HCT116 (cell line): ENCODE results near the gene THSD4. TPM values are rescaled to one million over a fixed set of nuclear protein-coding genes. Genes with fewer than 3 reads are reported as not detected.

Experiments used
- ATAC-seq: fragments of 200-7000 bp; cut with Tn5 transposase; 2 replicates; pipeline ENCODE4 v1.9.1; 2020; ENCODE audit warnings: mild to moderate bottlenecking, moderate library complexity
- BruUV-seq: library from RNA; stranded (reverse); fragments of 400-500 nt; replicated peaks from 2 replicates; lab custom pipeline; 2021; lab: Mats Ljungman, UMichigan
- CTCF ChIA-PET: fragments of 300-600 bp; sonication (Branson Sonifier 250); formaldehyde crosslinking; loops from one replicate; lab custom pipeline; 2021; ENCODE audit warnings: antibody characterized with exemption; lab: Charles Lee
- POLR2A ChIA-PET: fragments of 300-600, 350-600 bp; sonication (Branson Sonifier 250); formaldehyde crosslinking; loops from one replicate; lab custom pipeline; 2021; ENCODE audit warnings: antibody characterized with exemption; lab: Charles Lee
- RAD21 ChIA-PET, 2 experiments: fragments of 300-600 bp; sonication (Branson Sonifier 250); formaldehyde crosslinking; loops; one replicate each; lab custom pipeline; 2023; ENCODE audit warnings: low total read pairs in 2 of 2; ENCODE audit not compliant: uncharacterized antibody in 2 of 2, unreplicated experiment in 2 of 2, low non-redundant PET in 1 of 2; lab: Charles Lee
- DNase-seq: peaks from one replicate; pipeline ENCODE4 v3.0.0-alpha.2; 2010; ENCODE audit warnings: low read depth, low spot score
- H2AFZ ChIP-seq: fragments of 200-600 bp; shearing (Covaris generic), sonication (generic); 2 replicates; pipeline ENCODE4 v1.6.1; 2017; ENCODE audit warnings: low read depth, mixed run types, mixed read lengths, antibody characterized with exemption, low read length; ENCODE audit not compliant: poor library complexity, severe bottlenecking
- H3K27ac ChIP-seq: 2 replicates; pipeline ENCODE4 v1.5.1; 2012; ENCODE audit warnings: low read depth, low read length
- H3K27me3 ChIP-seq: fragments of 200-600 bp; sonication (generic); 2 replicates; pipeline ENCODE4 v1.6.1; 2016; ENCODE audit warnings: mixed run types, low read length, mixed read lengths; ENCODE audit not compliant: insufficient read depth
- H3K36me3 ChIP-seq, 2 experiments: fragments of 200-500 bp in 1 of 2; fragments of 200-600 bp in 1 of 2; sonication (Bioruptor generic) in 1 of 2; sonication (generic) in 1 of 2; 2 replicates each; pipeline versions ENCODE4 v1.5.1 to v1.6.1; 2014 to 2016; ENCODE audit warnings: low read length in 2 of 2, inconsistent platforms in 1 of 2, mixed read lengths in 1 of 2, mixed run types in 1 of 2; ENCODE audit not compliant: insufficient read depth in 2 of 2, control insufficient read depth in 1 of 2
- H3K4me1 ChIP-seq, 2 experiments: fragments of 200-600 bp in 1 of 2; sonication (generic) in 1 of 2; 2 replicates each; pipeline versions ENCODE4 v1.5.1 to v1.6.1; 2012 to 2017; ENCODE audit warnings: low read length in 2 of 2, inconsistent platforms in 1 of 2, mild to moderate bottlenecking in 1 of 2, mixed read lengths in 1 of 2, mixed run types in 1 of 2, moderate library complexity in 1 of 2; ENCODE audit not compliant: insufficient read depth in 2 of 2, control insufficient read depth in 1 of 2
- H3K4me2 ChIP-seq: fragments of 200-600 bp; sonication (generic); 2 replicates; pipeline ENCODE4 v1.6.1; 2017; ENCODE audit warnings: mixed run types, low read length, mixed read lengths
- H3K4me3 ChIP-seq, 2 experiments: fragments of 200-600 bp in 1 of 2; sonication (generic) in 1 of 2; replicated peaks in 1 of 2; 2 replicates each; pipeline ENCODE4 v1.5.1; 2011 to 2016; ENCODE audit warnings: low read length in 2 of 2, control low read depth in 1 of 2, low read depth in 1 of 2, mild to moderate bottlenecking in 1 of 2, mixed read lengths in 1 of 2, mixed run types in 1 of 2
- H3K79me2 ChIP-seq: fragments of 200-600 bp; sonication (generic); 2 replicates; pipeline ENCODE4 v1.6.1; 2017; ENCODE audit warnings: mild to moderate bottlenecking, mixed run types, low read length, moderate library complexity, mixed read lengths; ENCODE audit not compliant: insufficient read depth
- H3K9ac ChIP-seq: fragments of 200-600 bp; sonication (generic); 2 replicates; pipeline ENCODE4 v1.6.1; 2016; ENCODE audit warnings: low read length, mixed read lengths
- H3K9me2 ChIP-seq: fragments of 200-600 bp; sonication (generic), shearing (Covaris generic); 2 replicates; pipeline ENCODE4 v1.6.1; 2017; ENCODE audit warnings: mixed run types, mild to moderate bottlenecking, moderate library complexity; ENCODE audit not compliant: insufficient read depth
- H3K9me3 ChIP-seq, 2 experiments: fragments of 200-500 bp in 1 of 2; fragments of 200-600 bp in 1 of 2; sonication (Bioruptor generic) in 1 of 2; sonication (generic) in 1 of 2; 2 replicates each; pipeline ENCODE4 v1.6.1; 2014 to 2017; ENCODE audit warnings: low read length in 2 of 2, mixed read lengths in 2 of 2, inconsistent platforms in 1 of 2, low read depth in 1 of 2, mild to moderate bottlenecking in 1 of 2, mixed run types in 1 of 2, moderate library complexity in 1 of 2; ENCODE audit not compliant: control insufficient read depth in 1 of 2, insufficient read depth in 1 of 2
- H4K20me1 ChIP-seq: fragments of 200-600 bp; sonication (generic), shearing (Covaris generic); 2 replicates; pipeline ENCODE4 v1.6.1; 2017; ENCODE audit warnings: mixed run types, mild to moderate bottlenecking, moderate library complexity; ENCODE audit not compliant: insufficient read depth
- ATF3 ChIP-seq: IDR thresholded peaks from 2 replicates; pipeline ENCODE4 v1.6.1; 2012
- CBX3 ChIP-seq: IDR thresholded peaks from 2 replicates; pipeline ENCODE4 v1.6.1; 2012; ENCODE audit warnings: low read depth
- CTCF ChIP-seq, 3 experiments: fragments of 200-600 bp in 1 of 3; sonication (generic) in 1 of 3; IDR thresholded peaks in 2 of 3; conservative IDR thresholded peaks in 1 of 3; 2 replicates each; pipeline ENCODE4 v1.5.1; 2012 to 2017; ENCODE audit warnings: low read depth in 2 of 3, low read length in 2 of 3, antibody characterized with exemption in 1 of 3, borderline replicate concordance in 1 of 3, control low read depth in 1 of 3, mild to moderate bottlenecking in 1 of 3, mixed read lengths in 1 of 3, mixed run types in 1 of 3, moderate library complexity in 1 of 3; ENCODE audit not compliant: insufficient read depth in 1 of 3
- FOSL1 ChIP-seq: IDR thresholded peaks from 2 replicates; pipeline ENCODE4 v1.6.1; 2012; ENCODE audit warnings: low read depth
- POLR2AphosphoS5 ChIP-seq: IDR thresholded peaks from 2 replicates; pipeline ENCODE4 v1.6.1; 2011; ENCODE audit warnings: mild to moderate bottlenecking, low read depth, low read length, moderate library complexity
- RAD21 ChIP-seq: IDR thresholded peaks from 2 replicates; pipeline ENCODE4 v1.6.1; 2012; ENCODE audit warnings: low read depth, mild to moderate bottlenecking
- YY1 ChIP-seq: IDR thresholded peaks from 2 replicates; pipeline ENCODE4 v1.6.1; 2011; ENCODE audit warnings: low read length, low read depth, moderate library complexity, mild to moderate bottlenecking; ENCODE audit not compliant: insufficient replicate concordance; ENCODE audit errors: extremely low read depth
- ZNF274 ChIP-seq: fragments of 200-500 bp; sonication (Bioruptor generic); IDR thresholded peaks from 2 replicates; pipeline ENCODE4 v1.6.1; 2014; ENCODE audit warnings: mild to moderate bottlenecking, low read depth, low read length, inconsistent platforms
- intact Hi-C: fragments of 100-400 bp; cut with micrococcal nuclease; formaldehyde crosslinking; loops from 2 replicates; pipeline ENCODE4 v1.10.0; 2022
- total RNA-seq: library from RNA; stranded (reverse); gene quantifications from one replicate; pipeline ENCODE4 v1.2.1, GENCODE V29; 2021; ENCODE audit not compliant: unreplicated experiment

Gene THSD4
- total RNA-seq, 1 experiment from 2014 or later: 30.5 TPM

GRCh38 chr15:71094137-71094536 lies 21.1 kb upstream of the THSD4 start:
- RAD21 ChIA-PET: no interaction called here
- DNase-seq: no peak
- no peak overlapping the region for H3K4me3 ChIP-seq
- TF ChIP-seq ZNF274: no peak
- no peak for TF ChIP-seq ATF3
- TF ChIP-seq YY1: no peak
- TF ChIP-seq RAD21: no peak
- TF ChIP-seq FOSL1: no peak
- no peak for TF ChIP-seq POLR2AphosphoS5
- TF ChIP-seq CBX3: no peak
- no peak for TF ChIP-seq CTCF (IDR thresholded peaks at IDR 0.05 in 2 of 3, conservative IDR thresholded peaks at IDR 0.05 in 1 of 3; ENCODE audit: borderline replicate concordance in 1 of 3, insufficient read depth in 1 of 3, low read depth in 2 of 3, low read length in 2 of 3)
- H3K9me3 ChIP-seq: no peaks in the 10 kb centered on the region
- no peak for ATAC-seq
- peak overlapping the region; percentile 97 for H2AFZ ChIP-seq
- no peaks in the 10 kb centered on the region for H3K27me3 ChIP-seq
- H3K9me2 ChIP-seq: no peaks in the 10 kb centered on the region
- H3K36me3 ChIP-seq: no peaks in the 10 kb centered on the region
- H3K4me1 ChIP-seq: peaks cover 17 to 27% of the 10 kb centered on the region in 2 experiments
- CTCF ChIA-PET: no interaction called here
- no TSS peak for BruUV-seq
- intact Hi-C loops: no loop called here
- peak overlapping the region; percentile 70 for H3K4me2 ChIP-seq
- H4K20me1 ChIP-seq: no peaks in the 10 kb centered on the region
- 0 out of 2 replicates have a peak overlapping the region, but pooled peaks have one; percentile 6 for H3K9ac ChIP-seq
- H3K79me2 ChIP-seq: no peaks in the 10 kb centered on the region
- H3K27ac ChIP-seq: no peak overlapping the region
- POLR2A ChIA-PET: no interaction called here
